Common myeloid progenitor, CD34-positive (primary cell): ENCODE results near the gene FOXE1.

ENCODE experiments used
- CTCF ChIA-PET: fragments of 350-600 bp; sonication (Branson Sonifier 250); formaldehyde crosslinking; loops from one replicate; lab custom pipeline; 2021; ENCODE audit warnings: antibody characterized with exemption; lab: Charles Lee
- POLR2A ChIA-PET: fragments of 350-600 bp; sonication (Branson Sonifier 250); formaldehyde crosslinking; loops from one replicate; lab custom pipeline; 2021; ENCODE audit warnings: antibody characterized with exemption; lab: Charles Lee
- DNase-seq, 3 donors: peaks; one replicate each; pipeline versions ENCODE4 v3.0.0 to v3.0.0-alpha.2; 2013
- H3K27ac ChIP-seq, 2 experiments: 1 replicate in 1 of 2; 2 replicates in 1 of 2; pipeline ENCODE4 v1.7.0; 2013; ENCODE audit warnings: inconsistent platforms in 2 of 2, low read length in 2 of 2, mild to moderate bottlenecking in 2 of 2, low read depth in 1 of 2, moderate library complexity in 1 of 2; ENCODE audit not compliant: severe bottlenecking in 2 of 2, insufficient read depth in 1 of 2, poor library complexity in 1 of 2
- H3K27me3 ChIP-seq, 5 experiments: replicated peaks in 2 of 5; 1 replicate in 3 of 5; 2 replicates in 2 of 5; pipeline versions ENCODE4 v1.6.1 to v1.7.0; 2013; ENCODE audit warnings: low read length in 4 of 5, mild to moderate bottlenecking in 2 of 5, moderate library complexity in 2 of 5, inconsistent platforms in 1 of 5; ENCODE audit not compliant: insufficient read depth in 5 of 5, control insufficient read depth in 4 of 5
- H3K36me3 ChIP-seq, 4 experiments: 1 replicate in 2 of 4; 2 replicates in 2 of 4; pipeline versions ENCODE4 v1.6.1 to v1.7.0; 2013; ENCODE audit warnings: low read length in 3 of 4, control low read depth in 1 of 4, mild to moderate bottlenecking in 1 of 4; ENCODE audit not compliant: control insufficient read depth in 4 of 4, insufficient read depth in 4 of 4
- H3K4me1 ChIP-seq, 4 experiments: 1 replicate in 3 of 4; 2 replicates in 1 of 4; pipeline versions ENCODE4 v1.6.1 to v1.7.1; 2013; ENCODE audit warnings: low read length in 3 of 4, mild to moderate bottlenecking in 3 of 4, control low read depth in 1 of 4, inconsistent platforms in 1 of 4, moderate library complexity in 1 of 4; ENCODE audit not compliant: control insufficient read depth in 4 of 4, insufficient read depth in 4 of 4; ENCODE audit errors: control extremely low read depth in 1 of 4
- H3K4me3 ChIP-seq, 7 experiments: 1 replicate in 4 of 7; 2 replicates in 3 of 7; pipeline versions ENCODE4 v1.5.1 to v1.7.0; 2013; ENCODE audit warnings: mild to moderate bottlenecking in 7 of 7, low read length in 6 of 7, moderate library complexity in 6 of 7, inconsistent platforms in 2 of 7, low read depth in 2 of 7, control low read depth in 1 of 7; ENCODE audit not compliant: insufficient read depth in 4 of 7, control insufficient read depth in 1 of 7; ENCODE audit errors: extremely low read depth in 1 of 7
- H3K9me3 ChIP-seq, 5 experiments: 1 replicate in 4 of 5; 2 replicates in 1 of 5; pipeline versions ENCODE4 v1.6.1 to v1.7.1; 2013; ENCODE audit warnings: low read length in 4 of 5, mild to moderate bottlenecking in 2 of 5, inconsistent platforms in 1 of 5, low read depth in 1 of 5, moderate library complexity in 1 of 5; ENCODE audit not compliant: control insufficient read depth in 4 of 5, insufficient read depth in 2 of 5; ENCODE audit errors: control extremely low read depth in 1 of 5
- WGBS: methylation state at CpG from one replicate; pipeline ENCODE4 v1.1.5; 2013; ENCODE audit not compliant: insufficient coverage; 5-methylcytosine and 5-hydroxymethylcytosine counted together

The FOXE1 gene

GRCh38 chr9:97873425-97873824 is 20.4 kb downstream of the FOXE1 start:
- no peak for DNase-seq
- Histone ChIP-seq H3K4me3 (no peak overlapping the region), H3K9me3 (peaks cover 0 to 3% (median 0%) of the 10 kb centered on the region in 5 experiments), H3K27ac (no peak overlapping the region), H3K4me1 (no peaks in the 10 kb centered on the region), H3K27me3 (peaks cover 0 to 5% (median 3%) of the 10 kb centered on the region in 5 experiments), H3K36me3 (no peaks in the 10 kb centered on the region)
- WGBS, result no CpG with 5 or more reads among the region's 3 CpGs
- ChIA-PET POLR2A (no interaction called here), CTCF (no interaction called here)

- ChIA-PET POLR2A (no interaction called here), CTCF (interaction anchor here (1.8 kb wide), 1 partner anchor 16 kb away, joined by 8 read pairs; no protein-coding TSS in a partner anchor)
Measured at GRCh38 chr9:97873882-97874281, 20.9 kb downstream of the FOXE1 start.

GRCh38 chr9:97874624-97875023 is 21.6 kb downstream of the FOXE1 start:
- H3K27ac ChIP-seq, result no peak overlapping the region
- CTCF ChIA-PET, result interaction anchor here (1.8 kb wide), 1 partner anchor 15 kb away, joined by 8 read pairs; no protein-coding TSS in a partner anchor
- peaks cover 0 to 5% (median 0%) of the 10 kb centered on the region in 5 experiments for H3K27me3 ChIP-seq
- POLR2A ChIA-PET, result no interaction called here
- 94% methylated on average over 6 of the region's 6 CpGs for WGBS
- DNase-seq, result no peak
- H3K4me1 ChIP-seq, result no peaks in the 10 kb centered on the region
- H3K9me3 ChIP-seq, result peaks cover 0 to 3% (median 0%) of the 10 kb centered on the region in 5 experiments
- H3K4me3 ChIP-seq, result no peak overlapping the region
- H3K36me3 ChIP-seq, result no peaks in the 10 kb centered on the region

More at GRCh38 chr9:97873882-97874281, 20.9 kb downstream of the FOXE1 start:
- H3K9me3 ChIP-seq, result peaks cover 0 to 3% (median 0%) of the 10 kb centered on the region in 5 experiments
- H3K27me3 ChIP-seq, result peaks cover 0 to 5% (median 3%) of the 10 kb centered on the region in 5 experiments
- H3K36me3 ChIP-seq, result no peaks in the 10 kb centered on the region
- no peak overlapping the region for H3K4me3 ChIP-seq
- no peaks in the 10 kb centered on the region for H3K4me1 ChIP-seq
- WGBS, result 88% methylated on average over 5 of the region's 6 CpGs
- no peak for DNase-seq
- H3K27ac ChIP-seq, result no peak overlapping the region

- ChIA-PET CTCF (interaction anchor here (1.8 kb wide), 1 partner anchor 15 kb away, joined by 8 read pairs; no protein-coding TSS in a partner anchor), POLR2A (no interaction called here)
- H3K9me3 ChIP-seq, result peaks cover 0 to 3% (median 0%) of the 10 kb centered on the region in 5 experiments
- no peak for DNase-seq
- H3K4me1 ChIP-seq, result no peaks in the 10 kb centered on the region
- 100% methylated on average over 5 of the region's 5 CpGs for WGBS
- no peak overlapping the region for H3K27ac ChIP-seq
- H3K27me3 ChIP-seq, result peaks cover 0 to 5% (median 0%) of the 10 kb centered on the region in 5 experiments
- no peak overlapping the region for H3K4me3 ChIP-seq
- no peaks in the 10 kb centered on the region for H3K36me3 ChIP-seq
Measured at GRCh38 chr9:97875111-97875510, 22.1 kb downstream of the FOXE1 start.

GRCh38 chr9:97876061-97876460 is 23.0 kb downstream of the FOXE1 start:
- Histone ChIP-seq H3K9me3 (peaks cover 0 to 3% (median 0%) of the 10 kb centered on the region in 5 experiments), H3K36me3 (no peaks in the 10 kb centered on the region)
- CTCF ChIA-PET, result no interaction called here

GRCh38 chr9:97880336-97880735 is 27.3 kb downstream of the FOXE1 start:
- H3K4me3 ChIP-seq, result no peak overlapping the region
- POLR2A ChIA-PET, result no interaction called here
- H3K9me3 ChIP-seq, result no peaks in the 10 kb centered on the region
- CTCF ChIA-PET, result interaction anchor here (0.6 to 1.9 kb wide), 4 partner anchors 10 to 581 kb away, joined by 4 to 6 read pairs (median 4); no protein-coding TSS in a partner anchor
- no peak for DNase-seq
- H3K4me1 ChIP-seq, result no peaks in the 10 kb centered on the region
- no peaks in the 10 kb centered on the region for H3K36me3 ChIP-seq
- 99% methylated on average over 4 of the region's 4 CpGs for WGBS
- H3K27me3 ChIP-seq, result peaks cover 0 to 3% (median 0%) of the 10 kb centered on the region in 5 experiments
- no peak overlapping the region for H3K27ac ChIP-seq

More at GRCh38 chr9:97876061-97876460, 23.0 kb downstream of the FOXE1 start:
- 100% methylated on average over 1 of the region's 3 CpGs for WGBS
- DNase-seq, result no peak
- peaks cover 0 to 5% (median 0%) of the 10 kb centered on the region in 5 experiments for H3K27me3 ChIP-seq
- no peak overlapping the region for H3K27ac ChIP-seq
- H3K4me3 ChIP-seq, result no peak overlapping the region
- POLR2A ChIA-PET, result interaction anchor here (0.5 to 0.7 kb wide), 2 partner anchors 463 to 1023 kb away, joined by 4 to 5 read pairs; no protein-coding TSS in a partner anchor
- H3K4me1 ChIP-seq, result no peaks in the 10 kb centered on the region
